MM.1S (cell line): ENCODE measurements around the gene WFDC5.

Source experiments
- EZH2 ChIP-seq: fragments of 300-600 bp; sonication (generic); optimal IDR thresholded peaks from 2 replicates; pipeline ENCODE3; 2017; ENCODE audit warnings: low read depth, mild to moderate bottlenecking, antibody characterized with exemption, low read length, mixed read lengths
- TF ChIP-seq, protein P1 (sequence below): fragments of 300-600 bp; sonication (generic); IDR thresholded peaks from 2 replicates; pipeline ENCODE4 v1.5.1; 2016; ENCODE audit warnings: antibody characterized with exemption, low read length, mixed read lengths

DNA sequence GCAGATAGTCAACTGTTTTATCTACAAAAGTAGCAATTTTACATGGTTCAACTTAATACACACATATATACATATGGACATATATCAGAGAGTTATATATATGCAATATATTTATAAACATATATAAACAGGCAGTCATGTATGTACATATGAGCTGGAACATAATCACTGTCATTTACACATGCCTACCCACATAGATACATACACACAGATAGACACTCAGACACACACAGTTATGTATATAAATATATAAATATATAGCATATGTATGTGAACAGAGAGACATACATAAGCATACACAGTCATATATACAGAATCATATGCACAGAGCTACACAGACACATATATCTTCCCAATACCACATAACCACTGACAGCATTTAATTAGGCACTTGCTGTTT, 2.2 kb downstream of the WFDC5 start:
- TF ChIP-seq, protein P1, sequence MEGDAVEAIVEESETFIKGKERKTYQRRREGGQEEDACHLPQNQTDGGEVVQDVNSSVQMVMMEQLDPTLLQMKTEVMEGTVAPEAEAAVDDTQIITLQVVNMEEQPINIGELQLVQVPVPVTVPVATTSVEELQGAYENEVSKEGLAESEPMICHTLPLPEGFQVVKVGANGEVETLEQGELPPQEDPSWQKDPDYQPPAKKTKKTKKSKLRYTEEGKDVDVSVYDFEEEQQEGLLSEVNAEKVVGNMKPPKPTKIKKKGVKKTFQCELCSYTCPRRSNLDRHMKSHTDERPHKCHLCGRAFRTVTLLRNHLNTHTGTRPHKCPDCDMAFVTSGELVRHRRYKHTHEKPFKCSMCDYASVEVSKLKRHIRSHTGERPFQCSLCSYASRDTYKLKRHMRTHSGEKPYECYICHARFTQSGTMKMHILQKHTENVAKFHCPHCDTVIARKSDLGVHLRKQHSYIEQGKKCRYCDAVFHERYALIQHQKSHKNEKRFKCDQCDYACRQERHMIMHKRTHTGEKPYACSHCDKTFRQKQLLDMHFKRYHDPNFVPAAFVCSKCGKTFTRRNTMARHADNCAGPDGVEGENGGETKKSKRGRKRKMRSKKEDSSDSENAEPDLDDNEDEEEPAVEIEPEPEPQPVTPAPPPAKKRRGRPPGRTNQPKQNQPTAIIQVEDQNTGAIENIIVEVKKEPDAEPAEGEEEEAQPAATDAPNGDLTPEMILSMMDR = no peak
- no peak for TF ChIP-seq EZH2
